ENCODE results near the gene SPTBN4. TPM values are rescaled to one million over a fixed set of nuclear protein-coding genes. Genes with fewer than 3 reads are reported as not detected.

Gene SPTBN4
- total RNA-seq, 1 experiment from 2014 or later: 1.9 TPM

DNA sequence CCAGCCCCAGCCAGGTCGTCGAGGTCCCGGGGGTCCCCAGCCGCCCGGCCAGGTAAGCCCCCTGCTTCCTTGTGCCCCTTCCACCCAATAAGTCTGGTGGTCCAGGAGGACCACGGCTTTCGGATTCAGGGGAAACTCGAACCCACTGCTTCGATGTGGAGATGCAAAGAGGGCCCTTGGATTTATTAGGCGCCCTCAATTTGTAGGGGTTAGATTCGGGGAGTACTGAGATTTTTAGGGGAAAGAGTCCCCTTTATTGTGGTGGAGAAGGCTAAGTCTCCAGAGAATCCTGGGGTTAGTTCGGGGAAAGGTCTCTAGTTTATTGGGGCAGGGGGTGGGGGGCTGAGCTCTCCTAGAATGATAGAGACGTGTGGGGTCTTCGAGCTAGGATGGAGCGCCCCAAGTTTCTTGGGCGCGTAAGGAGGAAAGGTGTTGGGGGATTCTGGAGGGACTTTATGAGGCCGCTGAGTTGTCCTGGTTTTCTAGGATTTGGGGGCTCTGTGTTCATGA, 130.6 kb downstream of the SPTBN4 start:
- Histone ChIP-seq H3K4me3 (ENCODE audit: low read length) (peak overlapping the region; percentile 68), H3K9ac (ENCODE audit: low read length) (peak overlapping the region; percentile 28; the same call in 1 of the 2 replicates), H3K36me3 (ENCODE audit: low read depth, low read length) (peaks cover 2% of the 10 kb centered on the region; the same call in 1 of the 2 replicates), H3K27me3 (ENCODE audit: low read length) (no peaks in the 10 kb centered on the region), H3K27ac (ENCODE audit: low read length) (no peak overlapping the region), H2AFZ (ENCODE audit: low read length) (peak overlapping the region; percentile 65; the same call in 1 of the 2 replicates), H3K4me1 (ENCODE audit: insufficient read depth, low read length) (peaks cover 24% of the 10 kb centered on the region), H3F3A (ENCODE audit: low read length, unreplicated experiment) (no peaks in the 10 kb centered on the region), H4K20me1 (ENCODE audit: low read length) (no peaks in the 10 kb centered on the region), H3K9me3 (ENCODE audit: low read length) (no peaks in the 10 kb centered on the region), H3K4me2 (ENCODE audit: low read length) (peak overlapping the region; percentile 93), H3K79me2 (ENCODE audit: low read length) (no peaks in the 10 kb centered on the region), H3K9me2 (replicated peaks; ENCODE audit: low read length) (no peaks in the 10 kb centered on the region)
- ChIA-PET POLR2A (ENCODE audit: unreplicated experiment) (no interaction called here), CTCF (no interaction called here)
- DNase-seq: no peak
- TF ChIP-seq, protein P1, sequence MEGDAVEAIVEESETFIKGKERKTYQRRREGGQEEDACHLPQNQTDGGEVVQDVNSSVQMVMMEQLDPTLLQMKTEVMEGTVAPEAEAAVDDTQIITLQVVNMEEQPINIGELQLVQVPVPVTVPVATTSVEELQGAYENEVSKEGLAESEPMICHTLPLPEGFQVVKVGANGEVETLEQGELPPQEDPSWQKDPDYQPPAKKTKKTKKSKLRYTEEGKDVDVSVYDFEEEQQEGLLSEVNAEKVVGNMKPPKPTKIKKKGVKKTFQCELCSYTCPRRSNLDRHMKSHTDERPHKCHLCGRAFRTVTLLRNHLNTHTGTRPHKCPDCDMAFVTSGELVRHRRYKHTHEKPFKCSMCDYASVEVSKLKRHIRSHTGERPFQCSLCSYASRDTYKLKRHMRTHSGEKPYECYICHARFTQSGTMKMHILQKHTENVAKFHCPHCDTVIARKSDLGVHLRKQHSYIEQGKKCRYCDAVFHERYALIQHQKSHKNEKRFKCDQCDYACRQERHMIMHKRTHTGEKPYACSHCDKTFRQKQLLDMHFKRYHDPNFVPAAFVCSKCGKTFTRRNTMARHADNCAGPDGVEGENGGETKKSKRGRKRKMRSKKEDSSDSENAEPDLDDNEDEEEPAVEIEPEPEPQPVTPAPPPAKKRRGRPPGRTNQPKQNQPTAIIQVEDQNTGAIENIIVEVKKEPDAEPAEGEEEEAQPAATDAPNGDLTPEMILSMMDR (conservative IDR thresholded peaks at IDR 0.05; ENCODE audit: low read depth, low read length): no peak
- TF ChIP-seq EZH2phosphoT487 (IDR thresholded peaks at IDR 0.05; ENCODE audit: borderline replicate concordance, low read length) (no peak), EZH2 (IDR thresholded peaks at IDR 0.05; ENCODE audit: low read length, unreplicated experiment) (no peak)
- intact Hi-C loops (cut with micrococcal nuclease): no loop called here
- no TSS peak for BruUV-seq (replicated peaks)
- no peak for ATAC-seq

DNA sequence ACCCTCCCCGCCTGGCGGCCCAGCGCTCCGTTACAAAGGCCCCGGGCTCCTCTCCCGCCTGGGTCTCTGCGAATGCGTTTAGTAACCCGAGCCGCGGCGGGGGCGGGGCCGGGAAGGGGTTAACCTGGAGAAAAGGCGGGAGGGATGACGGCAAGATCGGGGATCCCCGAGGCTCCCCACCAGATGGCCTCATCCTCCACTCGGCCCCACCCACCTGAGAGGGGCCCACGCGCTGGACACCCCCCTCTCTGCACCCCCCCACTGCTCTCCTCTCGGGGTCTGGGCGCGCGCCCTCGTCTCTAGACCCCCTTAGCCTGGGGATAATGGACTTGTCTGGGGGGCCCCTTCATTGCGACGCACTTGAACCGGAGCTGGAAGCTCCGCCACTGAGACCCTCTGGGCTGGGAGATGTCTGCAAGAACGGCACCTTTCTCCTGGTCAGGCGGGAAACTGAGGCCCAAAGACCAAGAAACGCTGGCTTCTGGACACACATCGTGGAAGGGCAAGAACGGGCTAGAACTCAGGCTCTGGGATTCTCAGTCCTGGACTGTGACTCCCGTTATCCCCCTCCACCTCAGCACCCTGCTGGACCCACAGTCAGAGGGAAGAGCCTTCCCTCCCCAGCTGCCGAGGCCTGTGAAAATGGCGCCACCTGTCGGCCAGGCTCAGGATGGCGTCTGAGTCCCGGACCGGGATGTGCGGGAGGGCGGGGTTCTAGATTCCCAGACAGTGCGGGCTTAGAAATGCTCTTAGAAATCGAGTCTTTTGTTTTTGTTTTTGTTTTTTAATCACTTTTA, 131.5 kb downstream of the SPTBN4 start:
- ChIA-PET CTCF (interaction anchor here (0.6 kb wide), 1 partner anchor 127 kb away, joined by 3 read pairs; no protein-coding TSS in a partner anchor), POLR2A (ENCODE audit: unreplicated experiment) (no interaction called here)
- intact Hi-C loops (cut with micrococcal nuclease): loop anchor here (1.0 to 2.0 kb wide), 2 partner anchors 49 to 134 kb away; partner anchors contain the start of gene BLVRB
- TF ChIP-seq EZH2phosphoT487 (IDR thresholded peaks at IDR 0.05; ENCODE audit: borderline replicate concordance, low read length): no peak
- TF ChIP-seq, protein P1 (conservative IDR thresholded peaks at IDR 0.05; ENCODE audit: low read depth, low read length): peak; percentile 92
- peak overlapping the region; percentile 20; the same call in 1 of the 2 replicates for H3K9ac ChIP-seq (ENCODE audit: low read length)
- peaks cover 2% of the 10 kb centered on the region; the same call in 1 of the 2 replicates for H3K36me3 ChIP-seq (ENCODE audit: low read depth, low read length)
- no peaks in the 10 kb centered on the region for H3F3A ChIP-seq (ENCODE audit: low read length, unreplicated experiment)
- H3K27me3 ChIP-seq (ENCODE audit: low read length): no peaks in the 10 kb centered on the region
- no peaks in the 10 kb centered on the region for H3K9me2 ChIP-seq (replicated peaks; ENCODE audit: low read length)
- peak overlapping the region; percentile 80 for H2AFZ ChIP-seq (ENCODE audit: low read length)
- H3K79me2 ChIP-seq (ENCODE audit: low read length): no peaks in the 10 kb centered on the region
- peak overlapping the region; percentile 65 for H3K4me3 ChIP-seq (ENCODE audit: low read length)
- no TSS peak for BruUV-seq (replicated peaks)
- 0 out of 2 replicates have a peak overlapping the region, but pooled peaks have one; percentile 9 for H3K27ac ChIP-seq (ENCODE audit: low read length)
- H3K4me1 ChIP-seq (ENCODE audit: insufficient read depth, low read length): peaks cover 34% of the 10 kb centered on the region
- H3K4me2 ChIP-seq (ENCODE audit: low read length): peak overlapping the region; percentile 93
- H3K9me3 ChIP-seq (ENCODE audit: low read length): no peaks in the 10 kb centered on the region
- H4K20me1 ChIP-seq (ENCODE audit: low read length): no peaks in the 10 kb centered on the region
- peak; percentile 89 for DNase-seq
- ATAC-seq: peak; percentile 49
